Dedifferentiated amniotic fluid mesenchymal stem cell (primary cell): ENCODE results near the gene CLCN1.
"Not testable (repeated sequence)": the region's sequence is repeated elsewhere in the genome, so short reads cannot be mapped to it uniquely, and the experiment has no call there.

ENCODE experiments used
- DNase-seq: peaks from one replicate; pipeline ENCODE4 v3.0.0-alpha.2; 2016; ENCODE audit errors: extremely low spot score

The CLCN1 gene

GRCh38 chr7:143315776-143316175 is at the start of gene CLCN1:
CLCN1 (plus strand) TSS chr7:143316111; CDS start chr7:143316213, 102 bp downstream.
- DNase-seq = no peak

GRCh38 chr7:143269251-143269650 is 46.7 kb upstream of the CLCN1 start:
- no peak for DNase-seq

- no peak for DNase-seq
These were observed 44.7 kb upstream of the CLCN1 start for GRCh38 chr7:143271240-143271639.

- no peak for DNase-seq
These were observed 43.0 kb upstream of the CLCN1 start for GRCh38 chr7:143272871-143273270.

GRCh38 chr7:143279186-143280098 is 36.5 kb upstream of the CLCN1 start:
- DNase-seq = peak; percentile 80

GRCh38 chr7:143280160-143280559 is 35.8 kb upstream of the CLCN1 start:
- no peak for DNase-seq

GRCh38 chr7:143280566-143280965 is 35.3 kb upstream of the CLCN1 start:
- no peak for DNase-seq

- DNase-seq = no peak
These were observed 34.4 kb upstream of the CLCN1 start for GRCh38 chr7:143281529-143281928.

GRCh38 chr7:143282124-143282523 is 33.8 kb upstream of the CLCN1 start:
- DNase-seq = no peak

GRCh38 chr7:143283381-143283780 is 32.5 kb upstream of the CLCN1 start:
- DNase-seq = no peak

- no peak for DNase-seq
These were observed 31.1 kb upstream of the CLCN1 start, which contains the start of gene TMEM139 for GRCh38 chr7:143284591-143285469. TMEM139 (plus strand) TSS chr7:143284958; CDS start chr7:143285958, 1,000 bp downstream.

GRCh38 chr7:143285470-143285778 is 30.5 kb upstream of the CLCN1 start:
- DNase-seq = no peak

- no peak for DNase-seq
These were observed 29.9 kb upstream of the CLCN1 start for GRCh38 chr7:143285806-143286521.

- no peak for DNase-seq
These were observed 29.4 kb upstream of the CLCN1 start for GRCh38 chr7:143286522-143286890.

- no peak for DNase-seq
These were observed 28.5 kb upstream of the CLCN1 start for GRCh38 chr7:143287339-143287934.

GRCh38 chr7:143287935-143288826 is 27.7 kb upstream of the CLCN1 start, which contains the start of gene CASP2:
CASP2 (plus strand) TSS chr7:143288351; CDS start chr7:143288456, 105 bp downstream.
- peak; percentile 89 for DNase-seq

GRCh38 chr7:143288836-143289235 is 27.1 kb upstream of the CLCN1 start:
- no peak for DNase-seq

- no peak for DNase-seq
These were observed 26.5 kb upstream of the CLCN1 start for GRCh38 chr7:143289421-143289820.

GRCh38 chr7:143289888-143290287 is 26.0 kb upstream of the CLCN1 start:
- not testable (repeated sequence) for DNase-seq

- no peak for DNase-seq
These were observed 25.6 kb upstream of the CLCN1 start for GRCh38 chr7:143290293-143290692.
